HepG2 (cell line): ENCODE data around the gene KCNAB1. TPM values are rescaled to one million over a fixed set of nuclear protein-coding genes. Genes with fewer than 3 reads are reported as not detected.
A peak's percentile ranks its signal among the peaks of the same experiment; 100 is the strongest.

Experiments used
- ATAC-seq: fragments of 200-7000 bp; cut with Tn5 transposase; 3 replicates; pipeline ENCODE4 v1.9.1; 2020; ENCODE audit warnings: mild to moderate bottlenecking, moderate library complexity
- BruUV-seq: library from RNA; stranded (reverse); fragments of 400-500 nt; replicated peaks from 2 replicates; lab custom pipeline; 2021; lab: Mats Ljungman, UMichigan
- CTCF ChIA-PET: fragments of 300-600 bp; formaldehyde crosslinking; extraction: SDS; loops from one replicate; lab custom pipeline; 2021; ENCODE audit warnings: low total read pairs, inconsistent platforms, low intra/inter-chr PET ratio; lab: Yijun Ruan, JAX
- POLR2A ChIA-PET: fragments of 350-600 bp; sonication (Branson Sonifier 250); formaldehyde crosslinking; loops from one replicate; lab custom pipeline; 2020; ENCODE audit warnings: antibody characterized with exemption, inconsistent platforms; lab: Yijun Ruan, JAX
- DNase-seq: peaks from one replicate; pipeline ENCODE4 v3.0.0-alpha.2; 2015; ENCODE audit warnings: low spot score
- FAIRE-seq: peaks from 3 replicates; lab custom pipeline; 2011; peaks lifted over from hg19 to GRCh38; lab: Jason Lieb, UNC
- H2AFZ ChIP-seq: one replicate; pipeline ENCODE4 v1.6.1; 2011; ENCODE audit warnings: low read length, inconsistent platforms
- H3K27ac ChIP-seq: fragments of 300-600 bp; 3 replicates; pipeline ENCODE4 v1.8.0; 2011; ENCODE audit warnings: mixed run types, mild to moderate bottlenecking, mixed read lengths, low read length, inconsistent platforms; ENCODE audit not compliant: insufficient read depth; ENCODE audit errors: extremely low read length
- H3K27me3 ChIP-seq, 2 experiments: fragments of 200-600 bp in 1 of 2; 2 replicates in 1 of 2; 3 replicates in 1 of 2; pipeline versions ENCODE4 v1.6.0 to v1.8.0; 2011; ENCODE audit warnings: low read length in 2 of 2, mild to moderate bottlenecking in 2 of 2, moderate library complexity in 2 of 2, inconsistent platforms in 1 of 2; ENCODE audit not compliant: insufficient read depth in 2 of 2, control insufficient read depth in 1 of 2
- H3K36me3 ChIP-seq, 2 experiments: fragments of 200-600 bp in 1 of 2; replicated peaks in 1 of 2; 2 replicates in 1 of 2; 3 replicates in 1 of 2; pipeline versions ENCODE4 v1.5.1 to v1.8.0; 2011; ENCODE audit warnings: low read length in 2 of 2, inconsistent platforms in 1 of 2; ENCODE audit not compliant: insufficient read depth in 2 of 2, control insufficient read depth in 1 of 2
- H3K4me1 ChIP-seq: 2 replicates; pipeline ENCODE4 v1.5.1; 2012; ENCODE audit warnings: low read length, inconsistent platforms; ENCODE audit not compliant: insufficient read depth
- H3K4me2 ChIP-seq: 2 replicates; pipeline ENCODE4 v1.6.0; 2011; ENCODE audit warnings: low read depth, low read length, inconsistent platforms
- H3K4me3 ChIP-seq, 3 experiments: fragments of 200-600 bp in 1 of 3; sonication (generic), shearing (Covaris generic) in 1 of 3; replicated peaks in 1 of 3; 2 replicates each; pipeline ENCODE4 v1.5.1; 2011 to 2016; ENCODE audit warnings: low read length in 3 of 3, inconsistent platforms in 2 of 3, low read depth in 2 of 3, mild to moderate bottlenecking in 2 of 3, control low read depth in 1 of 3, mixed read lengths in 1 of 3; ENCODE audit not compliant: insufficient read depth in 1 of 3
- H3K79me2 ChIP-seq: one replicate; pipeline ENCODE4 v1.6.1; 2011; ENCODE audit warnings: low read length, inconsistent platforms; ENCODE audit not compliant: insufficient read depth
- H3K9ac ChIP-seq: 2 replicates; pipeline ENCODE4 v1.6.0; 2011; ENCODE audit warnings: mild to moderate bottlenecking, low read depth, low read length, inconsistent platforms; ENCODE audit not compliant: insufficient read depth
- H3K9me3 ChIP-seq: 2 replicates; pipeline ENCODE4 v1.5.1; 2012; ENCODE audit warnings: mild to moderate bottlenecking, low read length
- H4K20me1 ChIP-seq: 2 replicates; pipeline ENCODE4 v1.6.0; 2011; ENCODE audit warnings: inconsistent platforms, mild to moderate bottlenecking, low read length, moderate library complexity; ENCODE audit not compliant: insufficient read depth
- BORCS8-MEF2B ChIP-seq: sonication (generic); formaldehyde crosslinking; IDR thresholded peaks from 2 replicates; pipeline ENCODE4 v1.8.0; 2022; ENCODE audit warnings: mild to moderate bottlenecking, missing genetic modification reagents
- ERF ChIP-seq: IDR thresholded peaks from 2 replicates; pipeline ENCODE4 v1.6.1; 2018; ENCODE audit warnings: missing biosample characterization, missing genetic modification reagents
- GLI4 ChIP-seq: sonication (generic); formaldehyde crosslinking; IDR thresholded peaks from 2 replicates; pipeline ENCODE4 v1.5.1; 2020; ENCODE audit warnings: missing genetic modification reagents, mild to moderate bottlenecking, moderate library complexity, borderline replicate concordance
- MBNL3 ChIP-seq: fragments of 250-450 bp; sonication (Bioruptor Pico); conservative IDR thresholded peaks from 2 replicates; pipeline ENCODE4 v1.8.0; 2022; ENCODE audit warnings: mild to moderate bottlenecking, inconsistent platforms
- NFYB ChIP-seq: sonication (generic); formaldehyde crosslinking; IDR thresholded peaks from 2 replicates; pipeline ENCODE4 v1.4.0; 2020; ENCODE audit warnings: missing genetic modification reagents
- STAG1 ChIP-seq: sonication (generic); formaldehyde crosslinking; IDR thresholded peaks from 2 replicates; pipeline ENCODE4 v1.4.0; 2020; ENCODE audit warnings: missing genetic modification reagents
- ZFX ChIP-seq: sonication (generic); formaldehyde crosslinking; IDR thresholded peaks from 2 replicates; pipeline ENCODE4 v1.4.0; 2020; ENCODE audit warnings: mild to moderate bottlenecking, low read depth, missing genetic modification reagents, moderate library complexity
- ZNF260 ChIP-seq: sonication (generic); formaldehyde crosslinking; IDR thresholded peaks from 2 replicates; pipeline ENCODE4 v1.4.0; 2020; ENCODE audit warnings: missing genetic modification reagents, low read depth, mild to moderate bottlenecking, borderline replicate concordance
- ZNF317 ChIP-seq: sonication (generic); formaldehyde crosslinking; IDR thresholded peaks from 2 replicates; pipeline ENCODE4 v1.5.0; 2020; ENCODE audit warnings: mild to moderate bottlenecking, missing genetic modification reagents
- ZNF607 ChIP-seq: sonication (generic); formaldehyde crosslinking; IDR thresholded peaks from 2 replicates; pipeline ENCODE4 v1.5.1; 2020; ENCODE audit warnings: missing genetic modification reagents, mild to moderate bottlenecking, borderline replicate concordance
- WGBS: methylation state at CpG from one replicate; pipeline ENCODE4 v1.1.6; 2017; ENCODE audit warnings: low lambda C conversion rate; 5-methylcytosine and 5-hydroxymethylcytosine counted together
- in situ Hi-C: cut with HindIII; loops from 2 replicates; pipeline ENCODE4 v1.10.0; 2017; ENCODE audit warnings: low pct_unique_long_range_greater_than_20kb; ENCODE audit not compliant: extremely low pct_ligation_motif_present
- intact Hi-C: fragments of 100-400 bp; cut with micrococcal nuclease; formaldehyde crosslinking; loops from one replicate; pipeline ENCODE4 v1.10.0; 2022; ENCODE audit not compliant: unreplicated experiment
- polyA plus RNA-seq, 8 experiments: library from polyadenylated mRNA; depleted of rRNA in 3 of 8; stranded (reverse) in 7 of 8; unstranded in 1 of 8; fragments of >200 nt; fragmentation: Illumina TruSeq in 4 of 8; extraction: Trizol in 4 of 8; gene quantifications; 2 replicates each; pipeline versions ENCODE4 v1.2.1 to v1.2.3, GENCODE V29; 2011 to 2016; ENCODE audit warnings: low read depth in 4 of 8, missing spikeins in 1 of 8, mixed read lengths in 1 of 8; ENCODE audit not compliant: insufficient read depth in 1 of 8
- total RNA-seq, 5 experiments: library from RNA; depleted of rRNA; stranded (reverse); fragments of >200 nt; fragmentation: Illumina TruSeq; extraction: Trizol; gene quantifications; 2 replicates each; pipeline ENCODE4 v1.2.3, GENCODE V29; 2016; ENCODE audit warnings: low read depth in 1 of 5
- TF ChIP-seq, protein P1 (sequence below): sonication (generic); formaldehyde crosslinking; IDR thresholded peaks from 2 replicates; pipeline ENCODE4 v1.4.0; 2020; ENCODE audit warnings: mild to moderate bottlenecking, missing genetic modification reagents, borderline replicate concordance
- TF ChIP-seq, protein P2 (sequence below): sonication (generic); formaldehyde crosslinking; IDR thresholded peaks from 2 replicates; pipeline ENCODE4 v1.5.0; 2020; ENCODE audit warnings: mild to moderate bottlenecking, missing genetic modification reagents, moderate library complexity
- TF ChIP-seq, protein P3 (sequence below): sonication (generic); formaldehyde crosslinking; IDR thresholded peaks from 2 replicates; pipeline ENCODE4 v1.8.1; 2023; ENCODE audit warnings: mild to moderate bottlenecking, missing genetic modification reagents

The KCNAB1 gene
- total and polyA plus RNA-seq, 2 of the 13 experiments (the other 11 are each of a cell fraction or from before 2014, with no cell fraction given) = not detected

DNA sequence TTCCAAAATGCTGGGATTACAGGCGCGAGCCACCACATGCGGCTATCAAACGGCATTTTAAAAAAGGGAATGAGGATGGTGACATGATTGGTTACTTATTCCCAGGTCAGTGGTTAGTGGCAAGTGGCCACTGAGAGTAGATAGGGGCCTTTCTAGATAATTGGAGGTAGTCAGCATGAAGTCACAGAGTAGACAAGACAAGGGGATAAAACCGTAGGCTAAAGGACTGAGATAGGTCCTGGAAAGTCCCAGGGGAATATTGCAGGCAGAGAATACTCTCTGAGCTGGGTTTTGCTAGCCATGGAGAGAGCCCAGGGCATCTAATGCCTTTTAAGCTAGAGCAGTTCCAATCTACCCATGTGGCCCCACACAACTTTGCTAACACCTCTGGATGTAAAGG is 52.2 kb downstream of the KCNAB1 start:
- Histone ChIP-seq H3K27ac (no peak overlapping the region), H3K36me3 (no peaks in the 10 kb centered on the region), H3K9me3 (no peaks in the 10 kb centered on the region), H3K4me1 (no peaks in the 10 kb centered on the region), H3K9ac (no peak overlapping the region), H2AFZ (no peak overlapping the region), H4K20me1 (no peaks in the 10 kb centered on the region), H3K79me2 (no peaks in the 10 kb centered on the region)
- in situ Hi-C loops (loop anchor here (25.0 kb wide), 1 partner anchor 340 kb away; no protein-coding TSS in a partner anchor), intact Hi-C loops (no loop called here)
- whole genome bisulfite sequencing = 77% methylated on average over 5 of the region's 5 CpGs
- POLR2A ChIA-PET = no interaction called here
- DNase-seq = no peak
- FAIRE-seq = no peak
- TF ChIP-seq ZFX (CRISPR knock-in tag) (no peak), NFYB (CRISPR knock-in tag) (no peak), ZNF607 (CRISPR knock-in tag) (no peak), ZNF317 (CRISPR knock-in tag) (no peak), MBNL3 (CRISPR knock-in tag) (no peak), BORCS8-MEF2B (no peak)
- TF ChIP-seq, all 625 proteins: peak for 0
- Histone ChIP-seq H3K4me3 (no peak overlapping the region), H3K4me2 (no peak overlapping the region), H3K27me3 (no peaks in the 10 kb centered on the region)
- no peak for ATAC-seq
- no TSS peak for BruUV-seq
- CTCF ChIA-PET = no interaction called here

DNA sequence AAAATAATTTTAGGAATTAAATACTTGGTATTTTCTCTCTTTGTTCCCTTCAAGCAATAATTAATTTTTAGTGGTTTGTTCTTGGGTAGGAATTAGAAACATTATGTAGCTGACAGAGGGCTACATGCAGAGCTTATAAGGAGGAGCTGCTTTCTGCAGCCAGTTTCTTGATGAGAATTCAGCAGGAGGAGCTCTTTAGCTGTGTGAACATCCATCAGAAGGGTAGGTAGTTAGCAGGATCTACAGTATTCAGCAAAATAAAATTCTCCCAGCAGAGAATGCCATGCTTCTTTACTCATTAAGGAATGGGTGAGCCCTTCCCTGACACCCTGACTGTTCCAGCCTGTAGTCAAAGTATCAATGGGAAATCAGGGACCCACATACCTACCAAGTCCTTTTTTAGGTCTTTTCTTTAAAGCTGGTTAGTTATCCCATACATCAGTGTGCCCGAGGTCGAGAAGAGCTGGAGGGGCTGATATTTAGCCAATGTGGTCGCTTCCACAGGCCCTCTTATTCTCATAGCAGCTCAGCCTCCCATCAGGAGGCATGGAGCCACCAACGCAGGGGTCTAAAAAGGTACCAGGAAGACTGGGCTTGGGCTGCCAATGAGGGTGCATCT is 54.0 kb downstream of the KCNAB1 start:
- H3K4me1 ChIP-seq = no peaks in the 10 kb centered on the region
- ATAC-seq (peak; percentile 54), DNase-seq (peak; percentile 8), FAIRE-seq (no peak)
- 18% methylated on average over 4 of the region's 4 CpGs for WGBS
- in situ Hi-C loops (loop anchor here (25.0 kb wide), 1 partner anchor 338 kb away; no protein-coding TSS in a partner anchor), intact Hi-C loops (no loop called here)
- H3K36me3 ChIP-seq = no peaks in the 10 kb centered on the region
- ChIA-PET POLR2A (no interaction called here), CTCF (no interaction called here)
- H3K27me3 ChIP-seq = no peaks in the 10 kb centered on the region
- no peaks in the 10 kb centered on the region for H3K79me2 ChIP-seq
- H3K9ac ChIP-seq = no peak overlapping the region
- H3K27ac ChIP-seq = no peak overlapping the region
- no peak overlapping the region for H2AFZ ChIP-seq
- H3K4me3 ChIP-seq = no peak overlapping the region
- no peaks in the 10 kb centered on the region for H4K20me1 ChIP-seq
- H3K4me2 ChIP-seq = no peak overlapping the region
- H3K9me3 ChIP-seq = no peaks in the 10 kb centered on the region
- no TSS peak for BruUV-seq
- TF ChIP-seq, protein P1, sequence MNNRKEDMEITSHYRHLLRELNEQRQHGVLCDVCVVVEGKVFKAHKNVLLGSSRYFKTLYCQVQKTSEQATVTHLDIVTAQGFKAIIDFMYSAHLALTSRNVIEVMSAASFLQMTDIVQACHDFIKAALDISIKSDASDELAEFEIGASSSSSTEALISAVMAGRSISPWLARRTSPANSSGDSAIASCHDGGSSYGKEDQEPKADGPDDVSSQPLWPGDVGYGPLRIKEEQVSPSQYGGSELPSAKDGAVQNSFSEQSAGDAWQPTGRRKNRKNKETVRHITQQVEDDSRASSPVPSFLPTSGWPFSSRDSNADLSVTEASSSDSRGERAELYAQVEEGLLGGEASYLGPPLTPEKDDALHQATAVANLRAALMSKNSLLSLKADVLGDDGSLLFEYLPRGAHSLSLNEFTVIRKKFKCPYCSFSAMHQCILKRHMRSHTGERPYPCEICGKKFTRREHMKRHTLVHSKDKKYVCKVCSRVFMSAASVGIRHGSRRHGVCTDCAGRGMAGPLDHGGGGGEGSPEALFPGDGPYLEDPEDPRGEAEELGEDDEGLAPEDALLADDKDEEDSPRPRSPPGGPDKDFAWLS (CRISPR knock-in tag) = no peak
- peak; percentile 48 for TF ChIP-seq STAG1 (CRISPR knock-in tag)
- TF ChIP-seq, protein P2, sequence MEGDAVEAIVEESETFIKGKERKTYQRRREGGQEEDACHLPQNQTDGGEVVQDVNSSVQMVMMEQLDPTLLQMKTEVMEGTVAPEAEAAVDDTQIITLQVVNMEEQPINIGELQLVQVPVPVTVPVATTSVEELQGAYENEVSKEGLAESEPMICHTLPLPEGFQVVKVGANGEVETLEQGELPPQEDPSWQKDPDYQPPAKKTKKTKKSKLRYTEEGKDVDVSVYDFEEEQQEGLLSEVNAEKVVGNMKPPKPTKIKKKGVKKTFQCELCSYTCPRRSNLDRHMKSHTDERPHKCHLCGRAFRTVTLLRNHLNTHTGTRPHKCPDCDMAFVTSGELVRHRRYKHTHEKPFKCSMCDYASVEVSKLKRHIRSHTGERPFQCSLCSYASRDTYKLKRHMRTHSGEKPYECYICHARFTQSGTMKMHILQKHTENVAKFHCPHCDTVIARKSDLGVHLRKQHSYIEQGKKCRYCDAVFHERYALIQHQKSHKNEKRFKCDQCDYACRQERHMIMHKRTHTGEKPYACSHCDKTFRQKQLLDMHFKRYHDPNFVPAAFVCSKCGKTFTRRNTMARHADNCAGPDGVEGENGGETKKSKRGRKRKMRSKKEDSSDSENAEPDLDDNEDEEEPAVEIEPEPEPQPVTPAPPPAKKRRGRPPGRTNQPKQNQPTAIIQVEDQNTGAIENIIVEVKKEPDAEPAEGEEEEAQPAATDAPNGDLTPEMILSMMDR (CRISPR knock-in tag) = peak; percentile 47; the same call in 1 of the 2 replicates
- TF ChIP-seq ZNF260 (CRISPR knock-in tag) = no peak
- no peak for TF ChIP-seq ERF
- TF ChIP-seq, protein P3, sequence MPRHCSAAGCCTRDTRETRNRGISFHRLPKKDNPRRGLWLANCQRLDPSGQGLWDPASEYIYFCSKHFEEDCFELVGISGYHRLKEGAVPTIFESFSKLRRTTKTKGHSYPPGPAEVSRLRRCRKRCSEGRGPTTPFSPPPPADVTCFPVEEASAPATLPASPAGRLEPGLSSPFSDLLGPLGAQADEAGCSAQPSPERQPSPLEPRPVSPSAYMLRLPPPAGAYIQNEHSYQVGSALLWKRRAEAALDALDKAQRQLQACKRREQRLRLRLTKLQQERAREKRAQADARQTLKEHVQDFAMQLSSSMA (CRISPR knock-in tag) = no peak
- no peak for TF ChIP-seq GLI4 (CRISPR knock-in tag)
